ENCODE results near the gene GSTM3.
"Not testable (repeated sequence)": the region's sequence is repeated elsewhere in the genome, so short reads cannot be mapped to it uniquely, and the experiment has no call there.

The GSTM3 gene

DNA sequence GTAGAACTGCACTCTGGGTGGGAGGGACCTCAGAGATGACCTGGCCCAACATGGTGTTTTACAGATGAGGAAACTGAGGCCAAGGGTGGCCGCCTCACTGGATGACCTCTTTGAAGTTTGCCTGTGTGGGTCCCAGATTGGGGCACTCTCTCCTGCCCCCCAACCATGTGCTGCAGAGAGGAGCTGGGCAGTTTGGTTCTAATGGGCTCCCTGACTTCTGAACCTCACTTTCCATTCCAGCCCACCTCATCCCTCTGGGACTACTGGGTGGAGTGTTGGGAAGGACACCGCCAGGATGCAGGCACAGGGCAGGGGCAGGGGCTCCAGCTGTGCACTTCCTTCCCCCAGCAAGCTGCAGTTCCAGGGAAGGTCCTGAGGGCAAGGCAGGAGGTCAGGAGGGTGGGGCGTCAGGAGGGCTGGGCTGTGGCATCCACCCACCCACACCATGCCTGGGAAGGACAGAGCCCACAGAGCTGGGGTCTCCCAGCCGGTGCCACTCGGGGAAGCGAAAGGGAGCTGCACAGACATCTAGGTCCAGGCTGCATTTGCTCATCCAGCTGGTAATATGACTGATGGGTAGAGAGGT is 33.2 kb upstream of the GSTM3 start:
- no peak for DNase-seq

GRCh38 chr1:109773203-109773899 is 32.5 kb upstream of the GSTM3 start:
- no peak for DNase-seq

- no peak for DNase-seq
Observed at GRCh38 chr1:109772658-109773202, 31.9 kb upstream of the GSTM3 start.

GRCh38 chr1:109771712-109772657 is 31.1 kb upstream of the GSTM3 start:
- DNase-seq = no peak

DNA sequence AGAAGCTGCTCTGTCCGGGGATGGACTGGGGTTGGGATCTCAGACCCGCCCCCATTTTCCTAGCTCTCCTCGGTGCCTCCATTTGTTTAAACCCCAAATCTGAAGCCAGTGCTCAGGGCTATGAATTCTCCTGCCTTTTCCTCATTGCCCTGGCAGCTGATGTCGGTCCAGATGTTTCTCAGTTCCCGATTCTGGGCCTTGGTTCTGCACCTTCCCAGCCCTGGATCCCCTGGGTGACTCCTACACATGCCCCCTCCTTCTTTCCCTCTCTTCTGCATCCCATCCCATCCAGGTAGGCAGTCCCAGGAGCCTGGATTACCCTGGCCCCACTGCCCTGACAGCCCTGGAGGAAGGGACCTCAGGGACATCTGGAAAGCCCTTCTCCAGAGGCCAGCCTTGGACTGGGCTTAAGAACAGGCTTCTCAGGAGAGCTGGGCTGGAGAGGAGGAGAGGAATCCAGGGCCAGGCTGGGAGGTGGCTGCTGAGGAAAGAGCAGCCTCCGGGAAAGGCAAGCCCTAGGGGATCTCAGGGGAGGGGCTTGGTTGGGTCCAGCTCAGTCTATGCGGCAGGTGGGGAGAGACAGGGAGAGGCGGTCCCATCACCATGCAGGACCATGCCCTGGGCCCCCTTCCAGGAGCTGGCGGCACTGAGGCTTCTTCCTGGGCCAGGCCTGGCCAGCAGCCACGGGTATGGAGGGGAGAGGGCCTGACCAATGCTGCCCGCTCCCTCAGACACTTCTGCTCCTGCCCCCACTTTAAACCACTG is 29.7 kb upstream of the GSTM3 start:
- no peak for DNase-seq

GRCh38 chr1:109769330-109770078 is 28.7 kb upstream of the GSTM3 start:
- DNase-seq = no peak

DNA sequence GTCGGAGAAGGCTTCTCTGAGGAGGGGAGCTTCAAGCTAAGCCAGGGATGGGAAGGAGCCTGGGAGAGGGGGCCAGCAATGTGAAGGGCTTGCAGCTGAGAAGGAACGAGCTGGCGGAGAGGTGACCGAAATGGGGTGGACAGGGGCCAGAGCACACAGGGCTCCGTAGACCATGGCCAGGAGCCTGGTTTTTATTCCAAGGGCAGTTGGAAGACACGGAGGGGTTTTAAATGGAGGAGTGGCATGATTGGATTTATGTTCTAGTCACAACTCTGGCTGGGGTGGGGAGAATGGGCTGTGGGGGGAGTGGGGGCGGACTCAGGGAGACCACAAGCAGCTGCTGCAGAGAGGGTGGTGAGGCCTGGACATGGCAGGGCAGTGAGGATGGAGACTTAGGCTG is 28.0 kb upstream of the GSTM3 start:
- DNase-seq = no peak

GRCh38 chr1:109768335-109768650 is 27.5 kb upstream of the GSTM3 start:
- DNase-seq = no peak

- no peak for DNase-seq
Observed at GRCh38 chr1:109767637-109768334, 26.9 kb upstream of the GSTM3 start.

DNA sequence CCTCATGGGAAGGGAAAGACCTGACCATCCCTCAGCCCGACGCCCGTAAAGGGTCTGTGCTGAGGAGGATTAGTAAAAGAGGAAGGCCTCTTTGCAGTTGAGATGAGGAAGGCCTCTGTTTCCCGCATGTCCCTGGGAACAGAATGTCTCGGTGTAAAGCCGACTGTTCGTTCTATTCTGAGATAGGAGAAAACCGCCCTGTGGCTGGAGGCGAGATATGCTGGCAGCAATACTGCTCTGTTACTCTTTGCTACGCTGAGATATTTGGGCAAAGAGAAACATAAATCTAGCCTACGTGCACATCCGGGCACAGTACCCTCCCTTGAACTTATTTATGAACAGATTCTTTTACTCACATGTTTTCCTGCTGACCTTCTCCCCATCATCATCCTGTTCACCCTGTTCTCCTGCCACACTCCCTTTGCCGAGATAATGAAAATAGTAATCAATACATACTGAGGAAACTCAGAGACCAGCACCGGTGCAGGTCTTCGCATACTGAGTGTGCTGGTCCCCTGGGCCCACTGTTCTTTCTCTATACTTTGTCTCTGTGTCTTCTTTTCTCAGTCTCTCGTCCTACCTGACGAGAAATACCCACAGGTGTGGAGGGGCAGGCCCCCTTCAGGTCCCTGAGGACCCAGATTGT is 26.3 kb upstream of the GSTM3 start:
- DNase-seq = not testable (repeated sequence)

GRCh38 chr1:109765896-109766615 is 25.2 kb upstream of the GSTM3 start:
- no peak for DNase-seq

- DNase-seq = no peak
Observed at GRCh38 chr1:109765483-109765815, 24.6 kb upstream of the GSTM3 start.

DNA sequence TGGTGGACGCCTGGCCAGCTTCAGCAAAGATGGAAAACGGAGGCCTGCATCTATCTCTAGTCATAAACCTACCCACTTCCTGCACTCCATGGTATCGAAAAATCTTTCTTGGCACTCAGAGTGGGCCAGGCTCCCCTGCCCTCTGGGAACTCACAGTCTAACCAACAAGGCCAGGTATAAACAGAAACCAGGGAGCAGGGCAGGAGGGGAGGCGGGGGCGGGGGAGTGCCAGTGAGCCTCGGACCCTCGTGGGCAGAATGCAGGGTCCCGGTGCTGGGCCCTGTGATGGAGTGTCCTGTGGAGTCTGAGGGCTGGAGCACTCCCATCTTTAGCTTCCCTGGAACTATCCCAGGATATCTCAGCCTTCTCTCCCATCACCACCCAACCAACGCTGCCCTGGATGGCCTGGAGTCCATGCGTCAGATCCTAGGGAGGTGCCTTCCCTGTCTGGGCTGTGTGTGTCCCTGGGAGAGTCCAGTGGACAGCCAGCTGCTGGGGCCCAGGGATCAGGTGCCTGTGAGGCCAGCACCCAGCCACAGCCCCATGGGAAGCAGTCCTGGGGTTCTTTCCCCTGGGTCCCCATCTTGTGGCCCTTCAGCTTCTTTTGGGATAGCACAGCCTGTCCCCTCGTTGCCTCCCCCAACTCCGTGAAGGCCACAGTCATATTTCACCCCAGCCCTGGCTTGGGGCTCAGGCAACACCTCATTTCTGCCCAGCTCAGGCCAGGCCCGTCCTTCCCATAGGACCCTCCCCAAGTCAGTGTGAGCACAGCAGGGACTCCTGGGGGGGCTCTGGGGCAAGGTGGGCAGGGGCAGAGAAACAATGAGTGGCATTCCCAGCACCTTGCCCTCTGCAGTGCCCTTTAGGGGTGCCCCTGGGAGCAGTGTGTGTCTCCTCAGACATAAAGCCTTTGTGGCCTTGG is 24.0 kb upstream of the GSTM3 start:
- no peak for DNase-seq

- DNase-seq = no peak
Observed at GRCh38 chr1:109763646-109764415, 23.0 kb upstream of the GSTM3 start, which contains the start of gene EPS8L3. TSS of gene EPS8L3 (minus strand) at chr1:109763923. CDS start at chr1:109761749, 2,174 bp downstream.

GRCh38 chr1:109762821-109763645 is 22.2 kb upstream of the GSTM3 start:
- DNase-seq = no peak

- DNase-seq = no peak
Observed at GRCh38 chr1:109762039-109762585, 21.3 kb upstream of the GSTM3 start.
